ENCODE results near the gene LILRA6.
"Not testable (repeated sequence)": the region's sequence is repeated elsewhere in the genome, so short reads cannot be mapped to it uniquely, and the experiment has no call there.

The LILRA6 gene

DNA sequence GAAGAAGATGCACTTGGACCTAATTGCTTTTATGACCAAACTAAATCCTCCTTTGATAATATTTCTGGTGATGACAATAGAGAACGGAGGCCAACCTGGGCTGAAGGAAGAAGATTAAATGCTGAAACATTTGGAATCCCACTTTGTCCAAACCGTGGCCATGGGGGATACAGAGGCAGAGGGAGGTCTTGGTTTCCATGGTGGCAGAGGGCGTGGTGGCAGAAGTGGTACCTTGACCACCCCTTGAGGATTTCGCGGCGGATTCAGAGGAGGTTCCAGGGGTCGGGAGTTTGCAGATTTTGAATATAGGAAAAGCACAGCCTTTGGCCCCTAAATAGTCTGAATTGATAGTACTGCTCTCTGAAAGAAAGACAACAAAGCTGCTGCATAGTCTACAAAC, 12.6 kb downstream of the LILRA6 start:
- DNase-seq: no peak

DNA sequence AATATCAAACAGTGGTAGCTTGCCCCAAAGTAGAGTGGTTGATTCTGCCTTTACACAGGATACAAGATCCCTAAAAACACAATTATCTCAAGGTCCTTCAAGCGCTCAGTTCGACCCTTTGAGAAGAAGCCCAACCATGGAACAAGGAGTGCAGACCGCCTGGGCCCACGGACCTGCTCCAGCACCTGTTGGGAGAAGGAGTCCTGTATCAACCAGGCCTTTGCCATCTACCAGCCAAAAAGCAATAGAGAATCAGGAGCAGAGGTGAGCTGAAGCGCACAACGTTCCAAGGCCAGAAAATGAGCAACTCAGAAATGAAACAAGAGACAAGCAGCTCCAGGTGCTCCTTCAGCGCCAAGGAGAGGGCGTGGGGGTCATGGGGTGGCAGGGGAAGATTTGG, 13.4 kb downstream of the LILRA6 start:
- DNase-seq: no peak

DNA sequence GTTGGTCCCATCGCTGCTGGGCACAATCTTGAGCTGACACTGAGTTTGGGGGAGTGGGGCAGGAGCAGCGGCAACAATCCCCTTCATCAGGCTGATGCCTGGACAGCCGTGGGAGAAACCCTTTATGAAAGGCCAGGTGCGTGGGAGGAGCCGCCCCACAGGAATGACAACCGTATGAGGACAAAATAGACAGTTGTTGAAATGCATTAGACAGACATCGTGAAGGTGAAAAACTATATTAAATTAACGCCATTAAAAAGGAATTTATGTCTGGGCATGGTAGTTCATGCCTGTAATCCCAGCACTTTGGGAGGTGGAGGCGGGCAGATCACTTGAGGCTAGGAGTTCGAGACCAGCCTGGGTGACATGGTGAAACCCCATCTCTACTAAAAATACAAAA, 18.0 kb downstream of the LILRA6 start:
- not testable (repeated sequence) for DNase-seq

DNA sequence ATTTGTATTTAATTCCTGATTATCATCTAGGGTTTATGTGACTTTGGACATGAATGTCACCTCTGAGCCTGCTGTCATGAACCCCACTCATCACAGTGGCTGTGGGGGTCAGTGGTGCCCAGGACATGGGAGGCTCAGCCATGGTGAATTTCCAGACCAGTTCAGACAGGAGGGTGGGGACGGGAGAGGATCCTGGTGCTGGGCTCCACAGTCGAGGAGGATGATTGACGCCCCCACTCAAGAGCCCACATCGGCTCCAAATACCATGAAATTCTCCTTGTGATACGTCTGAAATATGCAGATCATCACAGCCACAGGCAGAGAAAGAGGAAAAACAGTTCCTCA, 18.7 kb downstream of the LILRA6 start:
- DNase-seq: not testable (repeated sequence)

DNA sequence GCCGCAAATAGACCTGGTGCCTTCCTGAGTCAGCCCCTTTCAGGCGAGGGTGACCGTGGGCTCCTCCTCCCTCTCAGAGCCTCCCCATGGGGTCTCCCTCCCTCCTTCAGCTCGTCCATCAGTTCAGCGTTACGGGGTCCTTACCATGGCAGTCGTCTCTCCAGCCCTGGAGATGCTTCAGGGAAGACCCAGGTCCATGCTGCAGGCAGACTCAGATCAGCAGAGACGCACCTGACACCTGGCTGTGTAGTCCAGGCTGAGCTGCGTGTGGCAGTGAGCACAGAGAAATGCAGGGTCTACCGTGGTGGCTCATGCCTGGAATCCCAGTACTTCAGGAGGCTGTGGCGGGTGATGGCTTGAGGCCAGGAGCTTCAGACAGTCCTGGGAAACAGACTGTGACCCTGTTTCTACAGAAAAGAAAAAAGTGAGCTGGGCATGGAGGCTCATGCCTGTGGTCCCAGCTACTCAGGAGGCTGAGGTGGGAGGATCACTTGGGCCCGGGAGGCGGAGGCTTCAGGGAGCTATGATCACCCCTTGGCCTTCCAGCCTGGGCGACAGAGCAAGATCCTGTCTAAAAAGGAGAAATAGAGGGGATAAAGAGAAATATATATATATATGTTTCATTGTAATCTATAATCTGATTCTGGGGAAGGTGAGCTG, 19.2 kb downstream of the LILRA6 start:
- DNase-seq: not testable (repeated sequence)

DNA sequence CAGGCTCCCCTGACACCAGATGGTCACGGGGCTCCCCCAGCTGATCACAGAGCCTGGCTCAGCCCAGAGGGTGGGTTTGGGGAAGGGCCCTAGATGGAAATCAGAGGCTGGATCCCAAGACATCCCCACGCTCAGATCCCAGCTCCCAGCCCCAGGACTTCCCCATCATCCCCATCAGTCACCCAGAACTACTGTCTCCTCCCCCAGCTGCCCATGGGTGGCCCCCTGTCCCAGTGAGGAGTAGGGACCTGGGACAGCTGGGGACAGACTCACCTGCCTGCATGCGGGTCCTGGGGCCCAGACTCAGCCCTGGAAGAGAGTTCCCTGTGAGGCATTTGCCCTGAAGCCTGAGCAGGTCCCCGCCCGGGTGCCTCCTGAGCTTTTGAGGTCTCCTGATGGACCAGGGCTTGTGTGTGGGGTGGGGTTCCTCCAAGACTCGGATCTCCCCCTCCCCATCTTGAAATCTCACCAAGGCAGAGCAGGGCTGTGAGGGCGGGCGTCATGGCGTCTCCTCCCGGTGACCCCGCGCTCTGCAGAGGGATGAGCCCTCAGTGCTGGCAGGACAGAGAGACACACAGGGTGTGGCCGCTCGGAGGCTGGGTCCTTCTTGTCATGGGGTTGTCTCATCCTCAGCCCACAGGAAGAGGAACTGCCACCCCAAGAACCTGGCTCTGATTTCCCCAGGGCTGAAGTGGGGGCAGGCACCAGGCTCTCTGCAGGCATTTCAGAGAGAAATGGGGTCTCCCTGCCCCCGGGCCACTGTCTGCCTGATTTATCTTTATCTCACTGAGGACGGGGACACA, 19.9 kb downstream of the LILRA6 start, which contains the start of gene LILRB3:
TSS of gene LILRB3 (minus strand) at position 534 of the 803 bp plus-strand sequence. CDS start at position 503, 31 bp downstream.
- DNase-seq: not testable (repeated sequence)

DNA sequence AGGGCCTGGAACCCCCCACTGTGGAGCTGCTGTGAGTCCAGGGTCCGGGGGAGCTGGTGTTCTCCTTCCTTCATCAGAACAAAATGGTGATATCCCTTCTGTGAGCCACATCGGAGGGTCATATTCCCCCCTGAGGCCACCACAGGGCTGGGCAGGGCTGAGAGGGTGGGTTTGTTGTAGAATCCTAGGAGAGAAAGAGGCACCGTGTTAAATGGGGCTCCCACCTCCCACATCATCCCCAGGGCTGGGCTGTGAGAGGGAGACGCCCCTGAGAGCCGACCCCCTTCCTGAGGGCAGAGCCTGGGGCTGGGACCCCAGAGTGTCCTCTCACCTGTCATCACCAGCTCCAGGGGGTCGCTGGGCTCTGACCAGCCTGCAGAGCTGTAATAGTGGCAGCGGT, 20.6 kb downstream of the LILRA6 start:
- not testable (repeated sequence) for DNase-seq

DNA sequence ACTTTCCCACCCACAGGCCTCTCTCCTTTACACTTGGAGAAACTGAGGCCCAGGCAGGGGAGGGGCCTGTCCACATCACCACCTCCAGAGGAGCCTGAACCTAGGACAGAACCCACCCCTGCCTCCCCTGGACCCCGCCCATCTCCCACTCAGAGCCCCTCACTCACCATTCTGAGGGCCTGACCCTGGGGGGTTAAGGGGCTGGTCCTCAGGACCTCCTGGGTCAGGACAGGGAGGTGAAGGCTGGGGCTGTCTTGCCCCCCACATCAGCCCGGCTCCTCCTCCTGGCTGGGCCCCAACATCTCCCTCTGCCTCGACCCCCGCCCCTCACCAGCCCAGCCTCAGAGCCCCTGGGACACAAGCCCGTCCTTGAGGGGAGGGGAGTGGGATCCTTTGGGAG, 22.9 kb downstream of the LILRA6 start:
- not testable (repeated sequence) for DNase-seq

DNA sequence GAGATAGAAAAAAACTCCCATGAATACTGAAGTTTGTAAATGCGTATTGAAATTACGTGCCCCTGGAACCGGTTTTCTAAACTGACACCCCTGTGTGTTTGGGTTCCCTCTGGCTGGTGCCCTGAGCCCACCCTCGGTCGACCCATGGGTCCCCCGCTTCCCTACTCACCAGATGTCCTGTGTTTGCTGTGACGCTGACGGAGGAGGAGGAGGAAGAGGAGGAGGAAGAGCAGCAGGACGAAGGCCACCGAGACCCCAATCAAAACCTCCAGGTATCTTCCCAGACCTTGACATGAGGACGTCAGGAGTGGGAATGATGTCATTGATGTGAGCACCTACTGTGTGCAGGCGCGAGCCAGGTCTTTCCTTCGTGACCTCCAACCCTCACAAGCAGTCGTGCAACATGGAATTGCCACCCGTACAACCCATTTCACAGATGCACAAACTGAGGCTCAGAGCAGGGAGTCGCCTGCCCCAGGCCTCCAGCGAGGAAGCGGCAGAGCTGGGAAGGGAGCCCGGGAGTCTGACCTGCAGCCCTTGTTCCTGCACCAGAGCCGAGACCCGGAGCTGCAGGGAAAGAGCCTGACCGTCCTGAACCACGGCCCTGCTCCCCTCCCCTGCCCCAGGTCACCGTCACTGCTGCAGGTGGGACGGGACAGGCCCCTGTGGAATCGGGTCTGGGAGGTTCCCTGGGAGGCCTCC, 23.5 kb downstream of the LILRA6 start:
- no peak for DNase-seq

DNA sequence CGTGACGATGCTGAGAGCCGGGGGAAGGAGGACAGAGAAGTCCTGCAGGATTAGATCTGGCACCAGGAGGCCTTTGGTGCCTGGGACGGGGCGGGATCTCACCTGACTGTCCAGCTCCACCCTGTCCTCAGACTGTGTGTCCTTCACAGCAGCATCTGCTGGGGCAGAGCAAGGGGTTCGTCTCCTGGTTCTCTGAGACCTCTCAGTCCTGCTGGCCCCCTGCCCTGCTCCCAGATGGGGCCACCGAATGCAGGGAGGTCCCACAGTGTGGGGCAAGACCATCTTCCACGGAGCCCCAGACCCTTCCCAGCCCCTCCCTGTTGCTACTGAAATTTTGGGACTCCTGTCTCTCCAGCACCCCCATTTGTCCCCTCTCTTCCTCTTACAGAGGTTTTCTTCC, 24.3 kb downstream of the LILRA6 start:
- DNase-seq: no peak

DNA sequence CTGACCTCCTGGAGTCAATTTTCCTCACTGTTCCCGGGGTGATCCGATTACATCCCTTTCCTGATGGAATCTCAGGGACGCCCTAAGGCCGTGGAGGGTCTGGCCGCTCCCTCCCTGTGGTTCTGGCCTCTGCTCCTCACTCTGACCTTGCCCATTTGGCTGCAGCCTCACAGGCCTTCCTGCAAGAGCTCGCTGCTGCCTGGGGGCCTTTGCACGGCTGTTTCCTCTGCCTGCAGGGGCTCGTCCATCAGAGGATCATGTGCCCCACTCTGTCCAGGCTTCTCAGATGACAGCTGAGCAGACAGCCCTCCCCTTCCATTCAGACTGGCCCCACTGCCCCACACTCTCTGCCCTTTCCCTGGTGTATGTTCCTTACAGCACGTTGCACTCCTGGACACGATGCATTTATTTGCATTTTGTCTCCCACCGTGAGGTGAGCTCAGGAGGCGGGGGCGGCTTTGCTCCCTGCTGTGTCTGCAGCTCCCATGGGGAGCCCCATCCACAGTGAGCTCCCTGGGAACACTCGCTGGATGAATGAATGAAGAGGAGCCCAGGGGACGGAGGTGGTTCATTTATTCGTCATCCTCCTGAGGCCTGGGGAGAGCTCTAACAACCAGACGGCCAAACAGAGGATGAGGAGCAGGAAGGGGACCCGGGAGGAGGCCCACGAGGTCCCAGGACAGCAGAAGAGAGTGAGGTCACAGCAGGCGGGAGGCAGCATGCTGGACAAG, 24.9 kb downstream of the LILRA6 start:
- DNase-seq: not testable (repeated sequence)

DNA sequence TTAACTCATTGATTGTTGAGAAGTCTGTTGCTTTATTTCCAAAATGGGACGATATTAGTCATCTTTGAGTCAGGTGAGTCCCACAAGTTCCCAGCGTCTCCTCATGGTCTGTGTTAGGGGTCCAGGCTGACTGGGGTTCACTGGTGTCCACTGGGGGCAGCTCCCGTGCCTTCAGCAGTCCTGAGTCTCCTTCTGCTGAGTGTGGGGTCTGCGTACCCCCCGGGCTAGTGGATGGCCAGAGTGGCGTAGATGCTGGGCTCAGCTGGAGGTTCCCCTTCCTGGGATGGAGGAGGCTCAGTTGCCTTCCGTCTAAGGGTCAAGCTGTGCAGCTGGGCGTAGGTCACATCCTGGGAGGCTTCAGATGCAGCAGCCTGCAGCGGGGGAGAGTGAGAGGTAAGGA, 25.7 kb downstream of the LILRA6 start:
- DNase-seq: no peak

DNA sequence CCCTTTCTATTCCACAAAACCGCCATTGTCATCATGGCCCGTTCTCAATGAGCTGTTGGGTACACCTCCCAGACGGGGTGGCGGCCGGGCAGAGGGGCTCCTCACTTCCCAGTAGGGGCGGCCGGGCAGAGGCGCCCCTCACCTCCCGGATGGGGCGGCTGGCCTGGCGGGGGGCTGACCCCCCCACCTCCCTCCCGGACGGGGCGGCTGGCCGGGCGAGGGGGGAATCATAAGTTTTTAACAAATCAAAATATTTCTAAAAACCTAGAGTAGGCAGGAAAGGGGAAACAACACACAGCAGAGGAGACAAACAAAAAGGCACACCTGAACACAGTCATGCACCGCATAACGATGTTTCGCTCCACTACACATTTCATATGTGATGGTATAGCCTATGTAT, 27.9 kb downstream of the LILRA6 start:
- not testable (repeated sequence) for DNase-seq

DNA sequence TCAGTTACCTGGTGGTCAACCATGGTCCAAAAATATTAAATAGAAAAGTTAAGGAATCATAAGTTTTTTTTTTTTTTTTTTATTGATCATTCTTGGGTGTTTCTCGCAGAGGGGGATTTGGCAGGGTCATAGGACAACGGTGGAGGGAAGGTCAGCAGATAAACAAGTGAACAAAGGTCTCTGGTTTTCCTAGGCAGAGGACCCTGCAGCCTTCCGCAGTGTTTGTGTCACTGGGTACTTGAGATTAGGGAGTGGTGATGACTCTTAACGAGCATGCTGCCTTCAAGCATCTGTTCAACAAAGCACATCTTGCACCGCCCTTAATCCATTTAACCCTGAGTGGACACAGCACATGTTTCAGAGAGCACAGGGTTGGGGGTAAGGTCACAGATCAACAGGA, 28.4 kb downstream of the LILRA6 start:
- DNase-seq: not testable (repeated sequence)

DNA sequence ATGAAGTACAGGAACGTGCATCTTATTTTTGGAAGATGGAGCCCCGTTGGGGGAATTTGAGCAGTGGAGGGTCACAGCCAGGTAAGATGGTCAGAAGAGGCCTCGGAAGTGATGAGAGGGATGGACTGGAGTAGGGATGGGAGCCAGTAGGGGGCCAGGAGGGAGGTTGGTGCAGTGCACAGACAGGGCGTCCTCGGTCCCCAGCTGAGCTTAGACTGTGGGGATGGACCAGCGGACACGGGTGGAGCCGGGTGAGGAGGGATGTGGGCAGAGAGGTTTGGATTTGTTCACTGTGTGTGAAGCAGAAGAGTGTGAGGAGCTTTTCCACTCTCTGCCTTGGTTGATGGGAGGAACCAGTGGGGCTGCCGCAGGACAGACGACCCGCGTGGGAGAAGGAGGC, 31.4 kb downstream of the LILRA6 start:
- no peak for DNase-seq

DNA sequence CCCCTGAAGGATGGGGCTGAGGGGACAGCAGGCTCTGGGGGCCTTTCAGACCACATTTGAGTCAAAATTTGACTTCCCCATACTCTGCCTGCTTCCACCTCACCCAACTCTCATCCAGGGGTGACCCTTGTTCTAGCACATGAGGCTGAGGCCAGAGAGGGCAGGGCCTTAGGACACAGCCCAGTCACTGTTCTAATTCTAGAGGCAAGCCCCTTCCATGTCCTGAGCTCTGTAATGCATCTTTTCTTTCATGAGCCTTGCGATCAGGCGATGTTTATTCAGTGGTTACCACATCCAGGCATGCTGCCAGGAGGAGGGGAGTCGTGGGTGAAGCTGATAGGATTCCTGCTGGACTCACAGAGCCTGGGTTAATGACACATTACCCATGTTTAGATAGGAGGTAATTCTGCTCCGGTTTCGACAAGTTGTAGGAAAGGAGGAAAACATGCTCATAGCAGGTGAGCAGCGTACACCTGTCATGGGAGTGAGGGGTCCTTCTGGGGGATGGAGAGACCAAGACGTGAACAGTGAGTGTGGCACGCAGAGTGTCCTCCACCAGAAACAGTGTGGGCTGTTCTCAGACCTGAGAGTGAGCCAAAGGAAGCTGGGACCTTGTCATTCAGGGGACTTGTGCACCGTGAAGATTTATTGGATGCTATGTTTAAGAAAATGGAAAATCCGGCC, 32.6 kb downstream of the LILRA6 start:
- DNase-seq: peak; percentile 84

DNA sequence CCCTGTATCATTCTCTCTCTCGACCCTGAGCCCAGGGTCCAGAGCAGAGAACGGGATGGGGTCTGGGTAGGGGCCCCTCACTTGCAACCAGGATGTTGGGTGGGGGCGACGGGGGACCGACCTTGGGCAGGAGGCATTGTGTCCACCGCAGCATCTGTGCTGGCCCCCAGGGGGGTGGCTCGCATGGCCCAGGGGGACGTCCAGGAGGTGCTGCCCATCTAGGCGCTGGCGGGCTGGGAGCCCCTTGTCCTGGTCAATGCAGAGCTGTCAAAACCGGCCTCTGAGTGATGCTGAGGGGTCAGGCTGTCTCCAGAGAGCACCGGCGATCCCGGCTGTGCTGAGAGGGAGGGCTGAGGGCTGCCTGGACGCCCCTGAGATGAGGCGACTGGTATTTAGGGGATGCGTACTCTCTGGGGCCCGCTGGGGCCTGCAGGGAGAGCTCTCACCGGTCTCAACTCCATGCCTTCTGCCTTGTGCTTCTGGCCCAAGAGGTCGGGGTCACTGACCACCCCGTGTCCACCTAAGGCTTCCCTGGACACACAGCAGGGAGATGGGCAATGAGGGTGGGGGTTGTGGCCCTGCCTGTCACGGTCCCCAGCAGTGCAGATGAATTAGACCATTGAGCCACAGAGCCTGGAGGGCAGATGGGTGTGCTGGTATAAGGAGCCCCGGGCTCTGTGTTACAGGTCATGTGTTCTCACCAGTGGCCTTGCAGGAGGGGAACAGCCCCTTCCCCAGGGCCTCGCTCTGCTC, 33.4 kb downstream of the LILRA6 start:
- no peak for DNase-seq

DNA sequence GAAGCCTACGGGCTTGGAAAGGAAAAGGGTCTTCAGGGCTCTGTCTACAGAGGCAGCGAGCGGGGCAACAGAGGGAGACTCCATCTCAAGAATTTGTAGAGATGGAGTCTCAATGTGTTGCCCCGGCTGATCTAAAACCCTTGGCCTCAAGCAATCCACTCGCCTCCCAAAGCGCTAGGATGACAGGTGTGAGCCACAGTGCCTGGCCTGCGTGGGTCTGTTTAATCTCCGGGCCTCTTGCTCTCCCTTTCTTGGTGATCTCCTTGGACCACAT, 33.9 kb downstream of the LILRA6 start:
- no peak for DNase-seq

DNA sequence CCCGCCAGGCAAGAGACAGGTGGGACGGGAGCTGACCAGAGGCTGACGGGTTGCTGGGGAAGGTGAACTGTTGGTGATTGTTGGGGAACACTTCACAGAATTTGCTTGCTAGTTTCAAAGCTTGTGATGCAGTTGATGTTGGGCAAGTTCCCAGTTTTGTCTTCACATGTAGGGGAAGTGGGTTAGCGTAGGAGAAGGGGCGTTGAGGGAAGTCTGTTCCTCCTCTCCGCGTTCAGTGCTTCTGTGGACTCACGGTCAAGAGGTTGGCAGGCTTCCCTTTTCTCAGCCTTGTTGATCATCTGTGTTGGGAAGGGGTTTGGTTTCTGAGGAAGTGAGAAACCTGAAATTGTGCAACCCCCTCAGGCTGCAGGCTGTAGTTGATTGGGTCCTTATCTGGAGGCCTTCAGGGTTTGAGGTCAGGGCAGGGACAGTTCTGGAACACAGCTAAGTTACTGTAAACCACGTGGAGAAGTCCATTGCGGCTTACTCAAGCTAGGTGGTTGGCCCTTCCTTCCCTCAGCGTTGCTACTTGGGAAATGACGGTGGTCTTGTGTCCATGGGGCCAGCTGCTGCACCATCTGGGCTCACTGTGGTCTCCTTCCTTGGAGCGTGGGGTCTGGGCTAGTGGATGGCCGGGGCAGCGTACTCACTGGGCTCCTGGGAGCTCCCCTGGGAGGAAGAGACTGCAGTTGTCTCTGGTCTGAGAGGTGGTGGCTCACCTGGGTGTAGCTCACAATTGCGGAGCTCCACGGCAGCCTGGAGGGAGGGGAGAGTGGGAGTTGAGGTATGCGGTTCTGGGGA, 34.4 kb downstream of the LILRA6 start:
- no peak for DNase-seq

DNA sequence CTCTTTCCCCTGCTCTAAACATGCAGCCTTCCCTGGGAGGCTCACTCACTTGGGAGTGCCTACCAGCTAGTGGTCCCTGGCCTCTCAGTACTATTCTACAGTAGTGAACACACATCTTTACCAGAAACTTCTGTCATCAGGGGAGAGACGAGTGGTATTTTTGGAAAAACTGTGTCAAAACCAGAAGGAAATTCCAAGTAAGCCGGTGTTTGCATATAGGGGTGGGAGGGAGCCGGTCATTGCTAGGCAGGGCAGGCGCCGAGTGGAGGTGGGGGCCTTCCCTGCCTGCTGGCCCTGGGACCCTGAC, 35.0 kb downstream of the LILRA6 start:
- no peak for DNase-seq

DNA sequence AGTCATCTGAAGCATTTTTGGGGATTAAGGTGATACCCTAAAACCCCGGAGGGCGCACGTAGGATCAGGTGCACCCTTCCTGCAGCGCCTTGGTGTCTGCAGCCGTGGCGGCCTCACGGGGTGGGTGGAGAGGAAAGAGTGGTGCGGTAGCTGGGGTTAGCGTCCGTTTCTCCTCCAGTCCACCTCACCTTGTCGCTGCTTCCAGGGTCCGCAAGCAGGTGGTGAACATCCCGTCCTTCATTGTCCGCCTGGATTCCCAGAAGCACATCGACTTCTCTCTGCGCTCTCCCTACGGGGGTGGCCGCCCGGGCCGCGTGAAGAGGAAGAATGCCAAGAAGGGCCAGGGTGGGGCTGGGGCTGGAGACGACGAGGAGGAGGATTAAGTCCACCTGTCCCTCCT, 35.4 kb downstream of the LILRA6 start:
- not testable (repeated sequence) for DNase-seq

DNA sequence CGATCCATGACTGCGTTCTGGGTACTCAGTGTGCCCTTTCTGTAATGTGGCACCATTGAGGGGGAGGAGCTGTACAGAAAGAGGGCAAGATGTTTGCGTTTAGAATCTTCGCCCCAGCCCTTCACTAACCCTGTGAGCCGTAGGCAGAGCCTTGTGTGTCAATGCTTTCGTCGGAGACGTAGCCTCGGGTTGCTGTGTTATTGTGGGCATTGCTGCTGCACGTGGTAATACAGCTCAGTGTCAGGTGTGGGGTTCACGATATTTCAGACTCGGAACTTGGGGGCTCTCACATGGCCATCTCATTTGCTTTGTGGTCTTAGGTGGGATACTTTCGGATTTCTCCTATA, 35.8 kb downstream of the LILRA6 start:
- no peak for DNase-seq
